Right lobe of liver (tissue), 6 donors: Measurements from ENCODE around the gene PXDN. TPM values are rescaled to one million over a fixed set of nuclear protein-coding genes. Genes with fewer than 3 reads are reported as not detected.

Experiments
- ATAC-seq, 4 donors: fragments of 200-7000 bp; cut with Tn5 transposase; one replicate each; pipeline ENCODE4 v1.9.1; 2020; ENCODE audit warnings: mild to moderate bottlenecking in 4 of 4, moderate library complexity in 4 of 4
- DNase-seq, 3 donors: peaks; one replicate each; pipeline ENCODE4 v3.0.0-alpha.2; 2020
- H3K27ac ChIP-seq, 3 donors: fragments of 200-600 bp; one replicate each; pipeline ENCODE4 v1.8.0; 2022
- H3K27me3 ChIP-seq, 2 donors: fragments of 200-600 bp; one replicate each; pipeline ENCODE4 v1.8.0; 2022
- H3K36me3 ChIP-seq, 4 donors: fragments of 200-600 bp; sonication (generic) in 1 of 4; one replicate each; pipeline versions ENCODE4 v1.5.1 to v1.8.0; 2017 to 2022; ENCODE audit warnings: control low read depth in 1 of 4
- H3K4me1 ChIP-seq, 4 donors: fragments of 200-600 bp; sonication (generic) in 1 of 4; one replicate each; pipeline versions ENCODE4 v1.5.1 to v1.8.0; 2017 to 2022; ENCODE audit warnings: control low read depth in 1 of 4
- H3K4me3 ChIP-seq, 3 donors: fragments of 200-600 bp; one replicate each; pipeline ENCODE4 v1.8.0; 2022
- H3K9me3 ChIP-seq, 4 donors: fragments of 200-600 bp; sonication (generic) in 1 of 4; one replicate each; pipeline versions ENCODE4 v1.5.1 to v1.8.0; 2017 to 2022; ENCODE audit warnings: control low read depth in 1 of 4
- POLR2A ChIP-seq: fragments of 450-650 bp; IDR thresholded peaks from one replicate; pipeline ENCODE4 v1.6.1; 2017; ENCODE audit warnings: antibody characterized with exemption, mild to moderate bottlenecking
- WGBS: methylation state at CpG from one replicate; pipeline ENCODE4 v1.1.6; 2018; ENCODE audit warnings: low coverage, low lambda C conversion rate; ENCODE audit not compliant: insufficient coverage; ENCODE audit errors: missing lambda C conversion rate; 5-methylcytosine and 5-hydroxymethylcytosine counted together
- intact Hi-C, 2 donors: fragments of 100-400 bp; cut with DNase I; formaldehyde crosslinking; loops; one replicate each; pipeline versions ENCODE4 v1.11.2 to v1.14.1; 2022
- total RNA-seq, 6 experiments: library from RNA; depleted of rRNA in 2 of 6; stranded (reverse); fragments of >200 nt in 2 of 6; fragmentation: NEBNext Ultra II Directional in 3 of 6; extraction: Animal tissue kit (Norgen Biotek cat#: 25700) in 3 of 6; gene quantifications; one replicate each; pipeline versions ENCODE4 v1.1.0 to v1.2.4, GENCODE V29; 2016 to 2023
- TF ChIP-seq, protein P1 (sequence below), 4 donors: fragments of 200-600 bp in 3 of 4; fragments of 450-650 bp in 1 of 4; IDR thresholded peaks; one replicate each; pipeline versions ENCODE4 v1.5.1 to v1.8.0; 2016 to 2022; ENCODE audit warnings: antibody characterized with exemption in 4 of 4, mild to moderate bottlenecking in 2 of 4
- donor health status: DM: no; HTN: yes; CAD: no.
- donor health status: DM: no; HTN: no; CAD: no.
- donor health status: DM: no; HTN: no; CAD: no.
- donor health status: DM: no; HTN: yes; CAD: no.
- donor health status: DM: no; HTN: yes; CAD: no.

Gene PXDN
- total RNA-seq, 6 experiments from 2014 or later = 5.5 to 21.0 (median 11.4) TPM

DNA sequence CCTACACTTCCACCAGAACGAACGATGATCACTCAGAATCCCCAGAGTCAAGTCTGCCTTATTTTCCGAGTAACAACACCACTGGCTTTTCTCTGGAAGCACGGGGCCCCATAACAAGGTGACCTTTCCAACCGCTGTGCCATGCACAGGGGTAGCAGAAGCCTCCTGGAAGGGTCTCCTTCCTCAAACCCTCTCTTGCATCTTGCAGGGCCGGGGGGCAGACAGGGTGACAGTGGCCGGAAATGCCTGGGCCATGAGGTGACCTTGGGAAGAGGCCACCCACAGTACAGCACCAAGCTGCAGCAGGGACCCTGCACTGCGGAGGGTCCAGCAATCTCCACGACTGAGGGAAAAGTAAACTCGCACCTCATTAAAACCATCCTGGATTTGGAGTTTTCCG, 108.5 kb downstream of the PXDN start:
- H3K27me3 ChIP-seq = no peaks in the 10 kb centered on the region
- DNase-seq (no peak), ATAC-seq (no peak)
- H3K9me3 ChIP-seq = no peaks in the 10 kb centered on the region
- no peaks in the 10 kb centered on the region for H3K36me3 ChIP-seq
- 80% methylated on average over 7 of the region's 11 CpGs for WGBS
- no peaks in the 10 kb centered on the region for H3K4me1 ChIP-seq
- no peak for TF ChIP-seq POLR2A
- TF ChIP-seq, protein P1, sequence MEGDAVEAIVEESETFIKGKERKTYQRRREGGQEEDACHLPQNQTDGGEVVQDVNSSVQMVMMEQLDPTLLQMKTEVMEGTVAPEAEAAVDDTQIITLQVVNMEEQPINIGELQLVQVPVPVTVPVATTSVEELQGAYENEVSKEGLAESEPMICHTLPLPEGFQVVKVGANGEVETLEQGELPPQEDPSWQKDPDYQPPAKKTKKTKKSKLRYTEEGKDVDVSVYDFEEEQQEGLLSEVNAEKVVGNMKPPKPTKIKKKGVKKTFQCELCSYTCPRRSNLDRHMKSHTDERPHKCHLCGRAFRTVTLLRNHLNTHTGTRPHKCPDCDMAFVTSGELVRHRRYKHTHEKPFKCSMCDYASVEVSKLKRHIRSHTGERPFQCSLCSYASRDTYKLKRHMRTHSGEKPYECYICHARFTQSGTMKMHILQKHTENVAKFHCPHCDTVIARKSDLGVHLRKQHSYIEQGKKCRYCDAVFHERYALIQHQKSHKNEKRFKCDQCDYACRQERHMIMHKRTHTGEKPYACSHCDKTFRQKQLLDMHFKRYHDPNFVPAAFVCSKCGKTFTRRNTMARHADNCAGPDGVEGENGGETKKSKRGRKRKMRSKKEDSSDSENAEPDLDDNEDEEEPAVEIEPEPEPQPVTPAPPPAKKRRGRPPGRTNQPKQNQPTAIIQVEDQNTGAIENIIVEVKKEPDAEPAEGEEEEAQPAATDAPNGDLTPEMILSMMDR (IDR thresholded peaks at IDR 0.05) = no peak
- H3K27ac ChIP-seq = no peak overlapping the region
- intact Hi-C loops = no loop called here
- no peak overlapping the region for H3K4me3 ChIP-seq

DNA sequence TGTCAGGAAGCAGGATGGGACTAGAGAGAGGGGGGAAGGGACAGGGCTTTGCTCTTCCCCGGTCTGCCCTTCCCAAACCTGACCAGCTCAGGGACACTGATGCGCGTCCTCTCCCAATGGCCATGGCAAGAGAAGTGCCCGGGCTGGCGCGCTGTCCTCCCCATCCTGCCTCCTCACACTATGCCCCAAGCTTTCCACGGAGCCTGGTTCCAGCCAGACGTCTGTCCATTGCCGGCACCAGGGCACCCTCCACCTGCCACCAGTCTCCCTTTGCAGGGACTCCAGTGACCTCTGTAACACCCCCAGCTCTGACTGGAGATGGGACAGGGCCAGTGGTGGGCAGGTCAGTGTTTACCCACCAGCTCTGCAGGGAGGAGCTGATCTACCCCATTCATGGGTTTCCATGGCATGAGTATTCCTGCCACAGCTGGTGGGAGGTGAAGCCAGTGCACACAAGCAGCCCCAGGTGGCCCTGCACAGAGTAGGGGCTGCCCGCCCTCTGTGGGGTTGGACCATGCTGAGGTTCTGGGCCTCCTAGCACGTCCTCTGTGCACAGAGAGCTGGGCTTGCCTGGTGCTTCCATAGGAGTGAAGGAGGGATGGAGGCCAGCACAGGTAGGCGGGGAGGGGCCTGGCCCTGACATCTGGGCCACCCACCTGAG, 109.5 kb downstream of the PXDN start:
- ATAC-seq = peak in 1 of 4 donors; percentile 8
- intact Hi-C loops = no loop called here
- Histone ChIP-seq H3K27ac (no peak overlapping the region), H3K4me3 (no peak overlapping the region), H3K27me3 (no peaks in the 10 kb centered on the region), H3K4me1 (no peaks in the 10 kb centered on the region), H3K9me3 (no peaks in the 10 kb centered on the region), H3K36me3 (no peaks in the 10 kb centered on the region)
- no peak for TF ChIP-seq POLR2A
- TF ChIP-seq, protein P1 (IDR thresholded peaks at IDR 0.05) = no peak
- DNase-seq = no peak
- WGBS = 95% methylated on average over 7 of the region's 12 CpGs

DNA sequence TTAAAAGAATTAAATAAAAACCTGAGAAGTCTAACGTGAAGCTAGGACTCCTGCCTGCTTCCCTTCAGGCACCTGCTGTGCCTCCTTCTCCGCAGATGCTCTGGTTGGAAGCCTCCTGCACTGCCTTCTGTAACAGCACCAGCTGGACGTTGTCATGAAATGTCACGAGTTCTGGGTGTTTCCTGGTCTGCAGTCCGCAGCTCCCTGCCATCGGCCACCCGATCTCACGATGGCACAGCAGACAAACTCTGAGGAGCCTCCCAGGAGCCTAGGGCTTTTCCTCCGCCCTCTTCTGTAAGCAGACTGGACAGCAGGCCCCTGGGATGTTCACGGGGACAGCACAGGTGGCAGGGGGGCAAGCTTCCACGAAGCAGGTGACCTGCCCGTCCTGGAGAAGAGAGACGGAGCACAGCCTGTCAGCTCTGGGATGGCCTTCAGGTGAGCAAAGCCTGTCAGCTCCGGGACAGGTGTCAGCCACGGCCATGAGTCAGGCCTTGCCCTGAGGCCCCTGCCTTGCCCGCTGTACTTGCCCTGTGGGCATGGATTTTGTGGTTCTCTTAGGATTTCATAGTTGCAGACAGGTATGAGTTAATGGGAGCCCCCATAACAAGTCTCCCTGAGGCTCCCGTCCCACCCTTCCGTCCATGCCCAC, 110.3 kb downstream of the PXDN start:
- TF ChIP-seq POLR2A = no peak
- TF ChIP-seq, protein P1 (IDR thresholded peaks at IDR 0.05) = no peak
- H3K9me3 ChIP-seq = no peaks in the 10 kb centered on the region
- no peaks in the 10 kb centered on the region for H3K27me3 ChIP-seq
- no peaks in the 10 kb centered on the region for H3K4me1 ChIP-seq
- intact Hi-C loops = no loop called here
- no peak for DNase-seq
- 68% methylated on average over 2 of the region's 18 CpGs for WGBS
- no peak overlapping the region for H3K27ac ChIP-seq
- H3K36me3 ChIP-seq = no peaks in the 10 kb centered on the region
- H3K4me3 ChIP-seq = no peak overlapping the region
- no peak for ATAC-seq

DNA sequence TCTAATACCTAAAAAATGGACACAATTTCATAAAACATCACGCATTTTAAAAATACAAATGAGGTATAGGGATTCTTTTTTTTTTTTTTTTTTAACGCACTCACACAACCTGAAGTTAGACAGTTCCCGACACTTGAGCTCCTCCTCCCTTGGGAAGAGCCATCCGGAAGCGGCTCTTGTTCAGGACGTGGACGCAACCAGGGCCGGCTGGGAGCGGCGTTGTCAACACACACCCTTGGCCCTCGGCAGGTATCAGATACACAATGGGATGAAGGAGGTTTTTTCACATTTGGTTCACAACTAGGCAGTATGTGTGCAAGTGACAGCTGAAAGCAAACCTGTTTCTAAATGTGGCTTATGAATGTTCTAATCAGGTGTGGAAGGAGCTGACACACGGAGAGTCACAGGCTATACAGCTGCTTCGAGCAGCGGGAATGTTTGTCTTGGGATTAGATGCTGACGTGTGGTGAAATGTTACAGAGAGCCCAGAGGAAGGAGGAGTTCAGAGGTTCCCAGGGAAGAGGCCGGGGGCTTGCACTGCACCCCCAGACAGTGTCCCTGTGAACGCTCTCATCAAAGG, 111.1 kb downstream of the PXDN start:
- Histone ChIP-seq H3K36me3 (no peaks in the 10 kb centered on the region), H3K4me3 (no peak overlapping the region), H3K4me1 (no peaks in the 10 kb centered on the region), H3K27me3 (no peaks in the 10 kb centered on the region), H3K27ac (no peak overlapping the region), H3K9me3 (no peaks in the 10 kb centered on the region)
- TF ChIP-seq POLR2A = no peak
- 72% methylated on average over 15 of the region's 17 CpGs for WGBS
- intact Hi-C loops = no loop called here
- no peak for ATAC-seq
- DNase-seq = no peak

DNA sequence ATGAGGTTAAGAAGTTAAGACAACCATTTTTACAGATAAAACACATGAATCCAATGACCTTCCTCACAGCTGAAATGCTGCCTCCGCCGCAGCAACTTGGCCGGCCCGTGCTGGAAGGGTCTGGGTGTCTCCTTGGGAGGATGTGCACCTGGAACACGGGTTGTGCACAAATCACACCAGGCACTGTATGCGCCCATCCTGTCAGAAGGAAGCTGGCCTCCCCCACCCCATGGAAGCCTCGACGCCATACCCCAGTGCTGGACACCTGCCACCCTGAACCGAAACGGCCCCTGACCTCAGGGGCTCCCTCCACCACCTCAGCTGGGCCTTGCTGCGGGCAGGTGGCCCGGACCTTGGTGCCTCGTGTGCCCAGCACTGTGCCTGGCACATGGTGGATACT, 111.8 kb downstream of the PXDN start:
- no peaks in the 10 kb centered on the region for H3K27me3 ChIP-seq
- no peak for DNase-seq
- H3K9me3 ChIP-seq = no peaks in the 10 kb centered on the region
- TF ChIP-seq POLR2A = no peak
- TF ChIP-seq, protein P1 (IDR thresholded peaks at IDR 0.05) = no peak
- intact Hi-C loops = no loop called here
- H3K36me3 ChIP-seq = no peaks in the 10 kb centered on the region
- no peaks in the 10 kb centered on the region for H3K4me1 ChIP-seq
- no peak overlapping the region for H3K4me3 ChIP-seq
- H3K27ac ChIP-seq = no peak overlapping the region
- 83% methylated on average over 7 of the region's 13 CpGs for whole genome bisulfite sequencing
- ATAC-seq = no peak
